A673 (cell line): ENCODE data around the gene SHC3. TPM values are rescaled to one million over a fixed set of nuclear protein-coding genes. Genes with fewer than 3 reads are reported as not detected.

ENCODE experiments used
- BruUV-seq: library from RNA; stranded (reverse); fragments of 400-500 nt; replicated peaks from 2 replicates; lab custom pipeline; 2021; lab: Mats Ljungman, UMichigan
- CTCF ChIA-PET: fragments of 300-600 bp; sonication (Branson Sonifier 250); formaldehyde crosslinking; loops from one replicate; lab custom pipeline; 2022; ENCODE audit warnings: antibody characterized with exemption; lab: Charles Lee
- POLR2A ChIA-PET: fragments of 300-600 bp; sonication (Branson Sonifier 250); formaldehyde crosslinking; loops from one replicate; lab custom pipeline; 2022; ENCODE audit warnings: antibody characterized with exemption; ENCODE audit not compliant: low non-redundant PET; lab: Charles Lee
- DNase-seq: peaks from one replicate; pipeline ENCODE4 v3.0.0-alpha.2; 2015; ENCODE audit warnings: low spot score
- H3K27ac ChIP-seq: fragments of 200-600 bp; sonication (generic); 2 replicates; pipeline ENCODE4 v1.5.1; 2016; ENCODE audit warnings: mixed run types, low read depth, mild to moderate bottlenecking, mixed read lengths, antibody characterized with exemption, low read length; ENCODE audit not compliant: poor library complexity, severe bottlenecking
- H3K27me3 ChIP-seq: fragments of 200-600 bp; sonication (generic); replicated peaks from 2 replicates; pipeline ENCODE4 v1.6.1; 2017; ENCODE audit warnings: mixed run types, low read depth, mild to moderate bottlenecking, mixed read lengths, antibody characterized with exemption, low read length; ENCODE audit not compliant: insufficient read depth, poor library complexity
- H3K36me3 ChIP-seq: fragments of 200-600 bp; sonication (generic); 2 replicates; pipeline ENCODE4 v1.6.1; 2016; ENCODE audit warnings: mixed run types, mild to moderate bottlenecking, mixed read lengths, antibody characterized with exemption, low read length; ENCODE audit not compliant: insufficient read depth, poor library complexity, severe bottlenecking
- H3K4me1 ChIP-seq: fragments of 200-600 bp; sonication (generic); 2 replicates; pipeline ENCODE4 v1.6.1; 2017; ENCODE audit warnings: mixed run types, mild to moderate bottlenecking, mixed read lengths, antibody characterized with exemption, low read length; ENCODE audit not compliant: insufficient read depth, poor library complexity, severe bottlenecking
- H3K4me3 ChIP-seq: fragments of 200-600 bp; sonication (generic); 2 replicates; pipeline ENCODE4 v1.5.1; 2016; ENCODE audit warnings: low read depth, mixed run types, mild to moderate bottlenecking, mixed read lengths, low read length; ENCODE audit not compliant: poor library complexity, severe bottlenecking
- H3K9me3 ChIP-seq: fragments of 200-600 bp; sonication (generic); 2 replicates; pipeline ENCODE4 v1.6.1; 2016; ENCODE audit warnings: mixed run types, low read depth, mild to moderate bottlenecking, mixed read lengths, antibody characterized with exemption, low read length; ENCODE audit not compliant: poor library complexity, severe bottlenecking
- CTCF ChIP-seq: fragments of 300-800, 200-600 bp; sonication (generic); conservative IDR thresholded peaks from 2 replicates; pipeline ENCODE4 v1.5.1; 2017; ENCODE audit warnings: low read depth, mild to moderate bottlenecking, antibody characterized with exemption, low read length, moderate library complexity, mixed read lengths
- EZH2 ChIP-seq: fragments of 200-600 bp; sonication (generic); IDR thresholded peaks from 2 replicates; pipeline ENCODE4 v1.6.1; 2017; ENCODE audit warnings: borderline replicate concordance, low read depth, mild to moderate bottlenecking, mixed read lengths, antibody characterized with exemption, low read length; ENCODE audit not compliant: poor library complexity, severe bottlenecking
- intact Hi-C: fragments of 100-400 bp; cut with micrococcal nuclease; formaldehyde crosslinking; loops from one replicate; pipeline ENCODE4 v1.10.0; 2022; ENCODE audit not compliant: unreplicated experiment
- total RNA-seq: library from RNA; stranded (reverse); gene quantifications from 2 replicates; pipeline ENCODE4 v1.2.3, GENCODE V29; 2021

Gene SHC3
- total RNA-seq, 1 experiment from 2014 or later, result 6.6 TPM

- Histone ChIP-seq H3K9me3 (peaks cover 10% of the 10 kb centered on the region), H3K27ac (no peak overlapping the region), H3K27me3 (no peaks in the 10 kb centered on the region), H3K4me3 (no peak overlapping the region), H3K36me3 (no peaks in the 10 kb centered on the region), H3K4me1 (no peaks in the 10 kb centered on the region)
- no TSS peak for BruUV-seq
- no peak for TF ChIP-seq EZH2
- TF ChIP-seq CTCF, result no peak
- intact Hi-C loops, result no loop called here
- DNase-seq, result no peak
- ChIA-PET CTCF (no interaction called here), POLR2A (no interaction called here)
Observed at GRCh38 chr9:89029788-89030187, 148.8 kb downstream of the SHC3 start.

DNA sequence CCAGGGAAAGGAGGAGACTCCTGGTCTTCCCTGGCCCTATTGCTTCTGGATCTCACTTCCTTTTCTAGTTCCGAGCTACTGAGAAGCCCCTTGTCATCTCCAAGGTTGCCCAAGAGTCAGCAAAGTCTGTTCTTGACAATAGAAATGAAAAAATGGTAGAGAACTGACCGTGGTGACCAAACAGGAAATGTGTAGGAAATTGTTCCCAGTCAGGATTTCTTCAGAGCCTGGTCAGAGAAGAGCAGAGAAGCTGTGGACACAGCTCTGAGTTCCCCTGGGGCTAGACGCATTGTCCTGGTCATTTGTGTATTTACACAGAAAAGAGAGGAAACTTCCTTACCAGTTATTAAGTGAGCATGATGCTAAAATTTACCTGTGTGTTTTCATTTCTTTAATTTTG is 151.7 kb downstream of the SHC3 start:
- H3K4me1 ChIP-seq, result no peaks in the 10 kb centered on the region
- no peak overlapping the region for H3K4me3 ChIP-seq
- CTCF ChIA-PET, result no interaction called here
- POLR2A ChIA-PET, result interaction anchor here (0.5 kb wide), 1 partner anchor 455 kb away, joined by 3 read pairs; no protein-coding TSS in a partner anchor
- H3K27me3 ChIP-seq, result no peaks in the 10 kb centered on the region
- H3K36me3 ChIP-seq, result no peaks in the 10 kb centered on the region
- no TSS peak for BruUV-seq
- TF ChIP-seq CTCF, result no peak
- no peak for TF ChIP-seq EZH2
- DNase-seq, result no peak
- intact Hi-C loops, result no loop called here
- H3K9me3 ChIP-seq, result peaks cover 10% of the 10 kb centered on the region
- H3K27ac ChIP-seq, result no peak overlapping the region

GRCh38 chr9:89025553-89025952 is 153.1 kb downstream of the SHC3 start:
- ChIA-PET CTCF (no interaction called here), POLR2A (no interaction called here)
- no peak for DNase-seq
- Histone ChIP-seq H3K4me3 (no peak overlapping the region), H3K36me3 (no peaks in the 10 kb centered on the region), H3K27me3 (no peaks in the 10 kb centered on the region), H3K9me3 (peaks cover 10% of the 10 kb centered on the region), H3K27ac (no peak overlapping the region), H3K4me1 (no peaks in the 10 kb centered on the region)
- BruUV-seq, result no TSS peak
- intact Hi-C loops, result no loop called here
- TF ChIP-seq CTCF (no peak), EZH2 (no peak)
